HepG2 (cell line): Measurements from ENCODE around the gene CLPTM1. TPM values are rescaled to one million over a fixed set of nuclear protein-coding genes. Genes with fewer than 3 reads are reported as not detected.

Experiments
- ARNTL ChIP-seq: sonication (generic); formaldehyde crosslinking; IDR thresholded peaks from 2 replicates; pipeline ENCODE4 v1.4.0; 2020; ENCODE audit warnings: mild to moderate bottlenecking, missing genetic modification reagents
- CHCHD3 ChIP-seq: sonication (generic); formaldehyde crosslinking; IDR thresholded peaks from 2 replicates; pipeline ENCODE4 v1.8.0; 2022; ENCODE audit warnings: mild to moderate bottlenecking, missing genetic modification reagents, moderate library complexity
- FOXP1 ChIP-seq, 2 experiments: fragments of 450-650 bp in 1 of 2; IDR thresholded peaks; 2 replicates each; pipeline ENCODE4 v1.6.1; 2017 to 2018; ENCODE audit warnings: antibody characterized with exemption in 1 of 2
- MAZ ChIP-seq, 2 experiments: sonication (generic) in 1 of 2; formaldehyde crosslinking in 1 of 2; IDR thresholded peaks; 2 replicates each; pipeline versions ENCODE4 v1.5.0 to v1.6.1; 2012 to 2020; ENCODE audit warnings: low read depth in 2 of 2, mild to moderate bottlenecking in 2 of 2, borderline replicate concordance in 1 of 2, improper control_type of control experiment in 1 of 2, low read length in 1 of 2, missing genetic modification reagents in 1 of 2, moderate library complexity in 1 of 2
- NRL ChIP-seq: sonication (generic); formaldehyde crosslinking; IDR thresholded peaks from 2 replicates; pipeline ENCODE4 v1.5.0; 2020; ENCODE audit warnings: missing genetic modification reagents, mild to moderate bottlenecking, moderate library complexity, borderline replicate concordance
- PCBP2 ChIP-seq: fragments of 200-400 bp; formaldehyde crosslinking; optimal IDR thresholded peaks from 2 replicates; pipeline ENCODE3; 2018; ENCODE audit warnings: low read length, low read depth; ENCODE audit not compliant: poor library complexity, severe bottlenecking
- RAD21 ChIP-seq: fragments of 450-650 bp; formaldehyde crosslinking; IDR thresholded peaks from 2 replicates; pipeline ENCODE4 v1.5.0; 2020; ENCODE audit warnings: mild to moderate bottlenecking
- REPIN1 ChIP-seq: sonication (generic); formaldehyde crosslinking; IDR thresholded peaks from 2 replicates; pipeline ENCODE4 v1.8.0; 2022; ENCODE audit warnings: missing genetic modification reagents, low read depth, mild to moderate bottlenecking, borderline replicate concordance
- SMC3 ChIP-seq: IDR thresholded peaks from 2 replicates; pipeline ENCODE4 v1.6.1; 2011; ENCODE audit warnings: low read length, improper control_type of control experiment
- XRCC5 ChIP-seq: fragments of 200-400 bp; formaldehyde crosslinking; optimal IDR thresholded peaks from 2 replicates; pipeline ENCODE3; 2017; ENCODE audit warnings: mild to moderate bottlenecking, low read length
- ZFY ChIP-seq: sonication (generic); formaldehyde crosslinking; IDR thresholded peaks from 2 replicates; pipeline ENCODE4 v1.4.0; 2020; ENCODE audit warnings: missing genetic modification reagents
- polyA plus RNA-seq, 8 experiments: library from polyadenylated mRNA; depleted of rRNA in 3 of 8; stranded (reverse) in 7 of 8; unstranded in 1 of 8; fragments of >200 nt; fragmentation: Illumina TruSeq in 4 of 8; extraction: Trizol in 4 of 8; gene quantifications; 2 replicates each; pipeline versions ENCODE4 v1.2.1 to v1.2.3, GENCODE V29; 2011 to 2016; ENCODE audit warnings: low read depth in 4 of 8, missing spikeins in 1 of 8, mixed read lengths in 1 of 8; ENCODE audit not compliant: insufficient read depth in 1 of 8
- total RNA-seq, 5 experiments: library from RNA; depleted of rRNA; stranded (reverse); fragments of >200 nt; fragmentation: Illumina TruSeq; extraction: Trizol; gene quantifications; 2 replicates each; pipeline ENCODE4 v1.2.3, GENCODE V29; 2016; ENCODE audit warnings: low read depth in 1 of 5
- TF ChIP-seq, protein P1 (sequence below): sonication (generic); formaldehyde crosslinking; IDR thresholded peaks from 2 replicates; pipeline ENCODE4 v1.5.1; 2020; ENCODE audit warnings: mild to moderate bottlenecking, moderate library complexity, missing genetic modification reagents
- TF ChIP-seq, protein P2 (sequence below): IDR thresholded peaks from 2 replicates; pipeline ENCODE4 v1.6.1; 2016; ENCODE audit warnings: low read depth, borderline replicate concordance
- TF ChIP-seq, protein P3 (sequence below): sonication (generic); formaldehyde crosslinking; IDR thresholded peaks from 2 replicates; pipeline ENCODE4 v1.5.0; 2020; ENCODE audit warnings: mild to moderate bottlenecking, missing genetic modification reagents, moderate library complexity
- TF ChIP-seq, protein P4 (sequence below): sonication (generic); formaldehyde crosslinking; IDR thresholded peaks from 2 replicates; pipeline ENCODE4 v1.4.0; 2020; ENCODE audit warnings: missing genetic modification reagents
- TF ChIP-seq, protein P5 (sequence below): IDR thresholded peaks from 2 replicates; pipeline ENCODE4 v1.6.1; 2012; ENCODE audit warnings: low read depth, low read length, improper control_type of control experiment
- TF ChIP-seq, protein P6 (sequence below): sonication (generic); formaldehyde crosslinking; IDR thresholded peaks from 2 replicates; pipeline ENCODE4 v1.5.0; 2020; ENCODE audit warnings: mild to moderate bottlenecking, missing genetic modification reagents

Gene CLPTM1
- total and polyA plus RNA-seq, 2 of the 13 experiments (the other 11 are each of a cell fraction or from before 2014, with no cell fraction given) = 34.9 to 42.8 TPM

DNA sequence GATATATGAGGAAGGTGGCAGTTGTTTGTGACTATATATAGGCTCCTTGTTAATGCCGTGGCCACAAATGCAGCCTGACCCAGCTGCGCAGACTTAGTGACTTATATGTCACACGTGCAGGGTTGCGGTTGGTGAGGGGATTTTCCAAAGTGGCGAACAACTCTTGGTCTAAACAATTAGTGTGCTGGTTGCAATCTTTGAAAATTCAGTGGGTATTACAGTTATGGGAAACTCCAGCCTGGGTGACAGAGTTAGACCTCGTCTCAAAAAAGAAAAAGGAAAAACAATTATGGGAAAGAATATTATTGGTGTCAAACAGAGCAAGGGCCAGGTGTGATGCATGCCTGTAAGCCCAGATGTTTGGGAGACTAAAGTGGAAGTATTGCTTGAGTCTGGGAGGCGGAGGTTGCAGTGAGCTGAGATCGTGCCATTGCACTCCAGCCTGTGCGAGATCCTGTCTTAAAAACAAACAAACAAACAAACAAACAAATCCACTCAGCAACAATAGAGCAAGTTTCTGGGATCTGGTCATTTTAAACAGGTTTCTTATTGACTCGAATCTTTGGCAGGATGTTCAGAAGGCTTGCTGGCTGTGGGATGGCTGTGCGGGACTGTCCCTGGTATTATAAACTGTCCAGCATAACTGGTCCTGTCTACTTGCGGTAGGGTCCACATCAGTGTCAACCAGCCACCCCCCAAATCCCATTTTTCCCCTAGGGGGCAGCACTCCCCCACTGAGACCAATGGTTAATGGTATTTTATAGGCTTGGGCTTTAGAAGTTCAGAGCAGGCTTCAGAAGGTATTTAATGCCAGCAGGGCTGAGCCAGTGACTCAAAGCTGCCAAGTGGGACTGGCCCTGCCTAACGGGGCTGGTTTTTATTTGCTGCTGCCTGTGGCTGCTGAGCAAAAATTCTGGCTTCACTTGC is 61.5 kb downstream of the CLPTM1 start (continued):
- TF ChIP-seq REPIN1 (CRISPR knock-in tag) (peak; percentile 51; the same call in 1 of the 2 replicates), FOXP1 (IDR thresholded peaks at IDR 0.05) (no peak), FOXP1 (CRISPR knock-in tag; IDR thresholded peaks at IDR 0.05) (no peak), XRCC5 (peak; percentile 62), NRL (no peak), CHCHD3 (CRISPR knock-in tag) (no peak), ARNTL (CRISPR knock-in tag) (no peak), ZFY (CRISPR knock-in tag) (peak; percentile 19; the same call in 1 of the 2 replicates), RAD21 (CRISPR knock-in tag) (peak; percentile 90), SMC3 (peak; percentile 91), MAZ (IDR thresholded peaks at IDR 0.05; ENCODE audit: borderline replicate concordance, low read depth, low read length) (no peak), MAZ (CRISPR knock-in tag; IDR thresholded peaks at IDR 0.05; ENCODE audit: low read depth) (0 out of 2 replicates have a peak, but pooled peaks have one; percentile 22), PCBP2 (no peak)
- TF ChIP-seq, protein P1, sequence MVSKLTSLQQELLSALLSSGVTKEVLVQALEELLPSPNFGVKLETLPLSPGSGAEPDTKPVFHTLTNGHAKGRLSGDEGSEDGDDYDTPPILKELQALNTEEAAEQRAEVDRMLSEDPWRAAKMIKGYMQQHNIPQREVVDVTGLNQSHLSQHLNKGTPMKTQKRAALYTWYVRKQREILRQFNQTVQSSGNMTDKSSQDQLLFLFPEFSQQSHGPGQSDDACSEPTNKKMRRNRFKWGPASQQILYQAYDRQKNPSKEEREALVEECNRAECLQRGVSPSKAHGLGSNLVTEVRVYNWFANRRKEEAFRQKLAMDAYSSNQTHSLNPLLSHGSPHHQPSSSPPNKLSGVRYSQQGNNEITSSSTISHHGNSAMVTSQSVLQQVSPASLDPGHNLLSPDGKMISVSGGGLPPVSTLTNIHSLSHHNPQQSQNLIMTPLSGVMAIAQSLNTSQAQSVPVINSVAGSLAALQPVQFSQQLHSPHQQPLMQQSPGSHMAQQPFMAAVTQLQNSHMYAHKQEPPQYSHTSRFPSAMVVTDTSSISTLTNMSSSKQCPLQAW (CRISPR knock-in tag) = 0 out of 2 replicates have a peak, but pooled peaks have one; percentile 36
- TF ChIP-seq, protein P2, sequence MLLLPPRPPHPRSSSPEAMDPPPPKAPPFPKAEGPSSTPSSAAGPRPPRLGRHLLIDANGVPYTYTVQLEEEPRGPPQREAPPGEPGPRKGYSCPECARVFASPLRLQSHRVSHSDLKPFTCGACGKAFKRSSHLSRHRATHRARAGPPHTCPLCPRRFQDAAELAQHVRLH (CRISPR knock-in tag) = peak; percentile 28; the same call in 1 of the 2 replicates
- TF ChIP-seq, protein P3, sequence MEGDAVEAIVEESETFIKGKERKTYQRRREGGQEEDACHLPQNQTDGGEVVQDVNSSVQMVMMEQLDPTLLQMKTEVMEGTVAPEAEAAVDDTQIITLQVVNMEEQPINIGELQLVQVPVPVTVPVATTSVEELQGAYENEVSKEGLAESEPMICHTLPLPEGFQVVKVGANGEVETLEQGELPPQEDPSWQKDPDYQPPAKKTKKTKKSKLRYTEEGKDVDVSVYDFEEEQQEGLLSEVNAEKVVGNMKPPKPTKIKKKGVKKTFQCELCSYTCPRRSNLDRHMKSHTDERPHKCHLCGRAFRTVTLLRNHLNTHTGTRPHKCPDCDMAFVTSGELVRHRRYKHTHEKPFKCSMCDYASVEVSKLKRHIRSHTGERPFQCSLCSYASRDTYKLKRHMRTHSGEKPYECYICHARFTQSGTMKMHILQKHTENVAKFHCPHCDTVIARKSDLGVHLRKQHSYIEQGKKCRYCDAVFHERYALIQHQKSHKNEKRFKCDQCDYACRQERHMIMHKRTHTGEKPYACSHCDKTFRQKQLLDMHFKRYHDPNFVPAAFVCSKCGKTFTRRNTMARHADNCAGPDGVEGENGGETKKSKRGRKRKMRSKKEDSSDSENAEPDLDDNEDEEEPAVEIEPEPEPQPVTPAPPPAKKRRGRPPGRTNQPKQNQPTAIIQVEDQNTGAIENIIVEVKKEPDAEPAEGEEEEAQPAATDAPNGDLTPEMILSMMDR (CRISPR knock-in tag) = peak; percentile 86
- TF ChIP-seq, protein P4, sequence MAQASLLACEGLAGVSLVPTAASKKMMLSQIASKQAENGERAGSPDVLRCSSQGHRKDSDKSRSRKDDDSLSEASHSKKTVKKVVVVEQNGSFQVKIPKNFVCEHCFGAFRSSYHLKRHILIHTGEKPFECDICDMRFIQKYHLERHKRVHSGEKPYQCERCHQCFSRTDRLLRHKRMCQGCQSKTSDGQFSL (CRISPR knock-in tag) = peak; percentile 90
- TF ChIP-seq, protein P5, sequence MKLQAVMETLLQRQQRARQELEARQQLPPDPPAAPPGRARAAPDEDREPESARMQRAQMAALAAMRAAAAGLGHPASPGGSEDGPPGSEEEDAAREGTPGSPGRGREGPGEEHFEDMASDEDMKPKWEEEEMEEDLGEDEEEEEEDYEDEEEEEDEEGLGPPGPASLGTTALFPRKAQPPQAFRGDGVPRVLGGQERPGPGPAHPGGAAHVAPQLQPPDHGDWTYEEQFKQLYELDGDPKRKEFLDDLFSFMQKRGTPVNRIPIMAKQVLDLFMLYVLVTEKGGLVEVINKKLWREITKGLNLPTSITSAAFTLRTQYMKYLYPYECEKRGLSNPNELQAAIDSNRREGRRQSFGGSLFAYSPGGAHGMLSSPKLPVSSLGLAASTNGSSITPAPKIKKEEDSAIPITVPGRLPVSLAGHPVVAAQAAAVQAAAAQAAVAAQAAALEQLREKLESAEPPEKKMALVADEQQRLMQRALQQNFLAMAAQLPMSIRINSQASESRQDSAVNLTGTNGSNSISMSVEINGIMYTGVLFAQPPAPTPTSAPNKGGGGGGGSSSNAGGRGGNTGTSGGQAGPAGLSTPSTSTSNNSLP = peak; percentile 72; the same call in 1 of the 2 replicates
- TF ChIP-seq, protein P6, sequence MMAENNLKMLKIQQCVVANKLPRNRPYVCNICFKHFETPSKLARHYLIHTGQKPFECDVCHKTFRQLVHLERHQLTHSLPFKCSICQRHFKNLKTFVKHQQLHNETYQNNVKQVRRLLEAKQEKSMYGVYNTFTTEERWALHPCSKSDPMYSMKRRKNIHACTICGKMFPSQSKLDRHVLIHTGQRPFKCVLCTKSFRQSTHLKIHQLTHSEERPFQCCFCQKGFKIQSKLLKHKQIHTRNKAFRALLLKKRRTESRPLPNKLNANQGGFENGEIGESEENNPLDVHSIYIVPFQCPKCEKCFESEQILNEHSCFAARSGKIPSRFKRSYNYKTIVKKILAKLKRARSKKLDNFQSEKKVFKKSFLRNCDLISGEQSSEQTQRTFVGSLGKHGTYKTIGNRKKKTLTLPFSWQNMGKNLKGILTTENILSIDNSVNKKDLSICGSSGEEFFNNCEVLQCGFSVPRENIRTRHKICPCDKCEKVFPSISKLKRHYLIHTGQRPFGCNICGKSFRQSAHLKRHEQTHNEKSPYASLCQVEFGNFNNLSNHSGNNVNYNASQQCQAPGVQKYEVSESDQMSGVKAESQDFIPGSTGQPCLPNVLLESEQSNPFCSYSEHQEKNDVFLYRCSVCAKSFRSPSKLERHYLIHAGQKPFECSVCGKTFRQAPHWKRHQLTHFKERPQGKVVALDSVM (CRISPR knock-in tag) = no peak
